ENCODE data around the gene ARHGAP42.
"Not testable (repeated sequence)": the region's sequence is repeated elsewhere in the genome, so short reads cannot be mapped to it uniquely, and the experiment has no call there.

Gene ARHGAP42

GRCh38 chr11:100866453-100866852 is 179.4 kb downstream of the ARHGAP42 start:
- DNase-seq (ENCODE audit: low read depth in 1 of 2, low spot score in 1 of 2): no peak

DNA sequence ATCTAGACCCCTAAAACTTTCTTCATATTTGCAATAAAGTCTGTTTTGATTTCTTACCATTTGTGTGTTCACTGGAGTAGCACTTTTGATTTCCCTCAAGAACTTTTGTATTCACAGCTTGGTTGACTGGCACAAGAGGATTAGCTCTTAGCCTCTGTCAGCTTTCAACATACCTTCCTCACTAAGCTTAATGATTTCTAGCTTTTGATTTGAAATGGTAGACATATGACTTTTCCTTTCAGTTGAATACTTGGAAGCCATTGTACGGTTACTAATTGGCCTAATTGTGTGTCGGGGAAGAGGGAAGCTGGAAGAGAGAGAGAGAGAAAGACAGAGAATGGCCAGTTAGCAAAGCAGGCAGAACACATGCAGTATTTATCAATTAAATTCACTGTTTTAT is 180.5 kb downstream of the ARHGAP42 start:
- DNase-seq (ENCODE audit: low read depth in 1 of 2, low spot score in 1 of 2): no peak

GRCh38 chr11:100869328-100869727 is 182.2 kb downstream of the ARHGAP42 start:
- no peak for DNase-seq (ENCODE audit: low read depth in 1 of 2, low spot score in 1 of 2)

DNA sequence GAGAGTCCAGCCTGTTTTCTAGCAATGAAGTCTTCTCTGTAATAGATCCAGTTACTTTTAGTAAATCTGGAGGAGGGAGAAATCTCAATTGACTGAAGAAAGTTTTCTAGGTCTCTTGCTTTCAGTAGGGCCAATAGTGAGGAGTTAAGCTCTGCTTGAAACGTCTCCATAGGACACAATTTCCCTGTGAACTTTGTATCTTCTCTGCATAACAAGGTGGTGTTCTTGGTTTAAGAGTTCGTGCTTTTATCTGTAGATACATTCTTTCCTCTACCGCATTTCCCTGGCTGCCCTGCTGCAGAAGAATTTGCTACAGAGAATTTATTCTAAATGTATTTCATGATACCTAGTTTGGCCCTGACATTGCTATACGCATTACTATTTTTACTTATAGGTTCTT is 183.1 kb downstream of the ARHGAP42 start:
- no peak for DNase-seq (ENCODE audit: low read depth in 1 of 2, low spot score in 1 of 2)

DNA sequence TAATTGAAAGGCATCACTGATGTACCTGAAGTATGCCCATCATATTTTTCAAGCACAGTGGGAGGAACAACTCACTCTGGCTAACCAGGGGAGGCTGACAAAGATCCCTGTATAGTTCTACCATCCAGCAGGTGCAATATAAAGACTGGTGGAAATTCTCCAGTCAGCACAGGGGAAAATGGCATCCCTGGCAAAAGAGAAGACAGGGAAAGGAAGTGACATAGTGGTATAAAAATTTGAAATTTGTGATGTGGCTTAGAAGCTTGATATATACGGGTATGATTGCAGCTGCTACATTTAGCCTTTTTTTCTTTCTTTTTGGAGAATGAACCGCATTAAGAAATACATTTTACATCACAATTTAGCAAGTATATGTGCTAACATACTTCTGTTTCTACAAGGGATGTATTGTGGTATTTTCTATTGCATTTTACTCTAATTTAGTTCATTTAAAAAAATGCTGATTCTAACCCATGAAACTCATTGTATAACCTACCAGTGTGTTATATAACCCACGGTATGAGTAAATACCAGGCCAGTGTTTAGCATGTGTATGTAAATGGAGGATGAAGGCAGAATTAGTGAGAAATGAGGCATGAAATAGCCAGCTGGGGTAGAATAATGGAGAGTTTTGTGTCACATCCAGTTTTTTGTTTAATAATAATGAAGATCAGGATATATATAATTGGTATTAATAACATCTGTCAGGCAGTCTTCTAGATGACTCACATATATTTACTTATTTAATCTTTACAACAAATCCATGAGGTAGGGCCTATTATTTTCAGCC is 186.1 kb downstream of the ARHGAP42 start:
- no peak for DNase-seq (ENCODE audit: low read depth in 1 of 2, low spot score in 1 of 2)

GRCh38 chr11:100874203-100874602 is 187.1 kb downstream of the ARHGAP42 start:
- no peak for DNase-seq (ENCODE audit: low read depth in 1 of 2, low spot score in 1 of 2)

DNA sequence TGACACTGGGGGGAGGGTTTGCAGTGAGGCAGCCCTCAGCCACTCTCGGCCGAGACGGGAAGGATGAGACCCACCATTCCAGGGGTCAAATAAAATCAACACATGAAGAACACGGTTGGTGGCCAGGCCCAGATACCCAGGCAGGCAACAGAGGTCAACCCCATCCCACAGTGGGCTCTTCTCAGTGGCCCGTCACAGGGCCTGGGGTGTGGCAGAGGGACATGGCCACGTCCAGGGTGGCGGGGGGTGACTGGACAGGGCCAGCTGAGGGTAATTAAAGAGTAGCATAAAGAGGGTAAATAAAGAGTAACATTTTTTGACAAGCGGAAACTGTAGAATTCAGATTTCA is 188.4 kb downstream of the ARHGAP42 start:
- DNase-seq (ENCODE audit: low read depth in 1 of 2, low spot score in 1 of 2): no peak

DNA sequence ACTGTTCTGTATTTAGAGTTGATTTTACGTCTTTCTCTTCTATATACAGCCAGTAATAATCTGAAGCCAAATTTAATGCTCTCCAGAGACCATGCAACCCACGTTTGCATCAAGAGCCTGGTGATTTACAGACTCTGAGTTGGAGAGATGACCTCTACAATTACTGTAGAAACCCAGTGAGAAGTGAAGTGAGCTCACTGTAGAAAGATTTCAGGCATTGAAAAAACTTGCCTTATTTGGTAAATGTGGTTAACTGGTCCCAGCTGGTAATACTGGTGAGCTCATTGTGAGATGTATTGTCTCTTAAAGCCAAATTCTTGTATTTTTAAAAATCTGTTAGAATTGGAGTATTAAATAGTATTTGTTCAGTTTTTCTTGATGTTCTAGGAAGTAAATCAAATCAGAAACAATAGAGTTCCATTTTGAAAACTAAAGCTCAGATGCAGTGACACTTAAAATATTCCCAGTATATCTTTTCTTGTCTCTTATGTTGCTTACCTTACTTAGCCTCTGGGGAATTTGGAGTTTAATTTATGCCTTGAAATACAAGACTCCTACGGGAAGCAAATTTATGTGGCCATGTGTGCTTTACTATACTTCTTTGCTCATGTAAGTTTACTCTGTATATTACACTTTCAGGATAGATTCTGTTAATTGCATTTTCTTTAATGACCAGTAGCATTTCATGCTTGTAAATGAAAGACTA is 189.9 kb downstream of the ARHGAP42 start:
- DNase-seq (ENCODE audit: low read depth in 1 of 2, low spot score in 1 of 2): no peak

- no peak for DNase-seq (ENCODE audit: low read depth in 1 of 2, low spot score in 1 of 2)
These were observed 191.4 kb downstream of the ARHGAP42 start for GRCh38 chr11:100878474-100878873.

DNA sequence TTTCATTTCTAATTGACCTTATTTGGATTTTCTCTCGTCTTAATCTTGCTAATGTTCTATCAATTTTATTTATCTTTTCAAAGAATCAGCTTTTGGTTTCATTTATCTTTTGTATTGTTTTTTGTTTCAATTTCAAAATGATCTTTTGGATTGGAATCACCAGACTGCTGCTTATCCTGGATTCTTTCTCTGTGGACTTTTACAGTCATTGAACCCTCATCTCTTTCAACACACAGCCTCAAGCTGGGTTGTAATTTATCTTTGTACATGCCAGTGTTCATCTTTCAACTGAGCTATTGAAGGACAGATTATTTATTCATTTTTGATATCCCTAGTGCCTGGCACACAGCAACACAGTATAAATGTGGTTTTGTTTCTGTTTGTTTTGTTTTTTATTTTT is 195.9 kb downstream of the ARHGAP42 start:
- no peak for DNase-seq (ENCODE audit: low read depth in 1 of 2, low spot score in 1 of 2)

GRCh38 chr11:100883830-100884229 is 196.7 kb downstream of the ARHGAP42 start:
- no peak for DNase-seq (ENCODE audit: low read depth in 1 of 2, low spot score in 1 of 2)

GRCh38 chr11:100887659-100888058 is 200.6 kb downstream of the ARHGAP42 start:
- DNase-seq (ENCODE audit: low read depth in 1 of 2, low spot score in 1 of 2): no peak

DNA sequence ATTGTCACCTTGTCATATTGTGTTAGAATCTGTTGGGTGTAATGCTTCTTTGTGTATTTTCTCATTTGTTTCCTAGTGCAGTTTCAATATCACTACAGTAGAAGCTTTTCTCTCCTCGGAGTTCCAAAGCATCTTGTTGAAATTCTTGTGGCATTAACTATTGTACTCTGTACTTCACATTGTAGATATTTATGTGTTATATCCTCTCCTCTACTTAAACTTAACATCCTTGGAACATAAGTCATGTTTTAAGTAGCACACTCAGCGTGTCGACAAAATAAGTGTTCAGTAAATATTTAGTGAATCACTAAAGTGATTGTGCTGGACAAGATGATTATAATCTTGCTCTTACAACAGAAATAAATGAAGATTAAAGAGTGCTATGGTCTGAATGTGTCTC is 201.7 kb downstream of the ARHGAP42 start:
- DNase-seq (ENCODE audit: low read depth in 1 of 2, low spot score in 1 of 2): no peak

- no peak for DNase-seq (ENCODE audit: low read depth in 1 of 2, low spot score in 1 of 2)
These were observed 202.7 kb downstream of the ARHGAP42 start for GRCh38 chr11:100889758-100890157.

DNA sequence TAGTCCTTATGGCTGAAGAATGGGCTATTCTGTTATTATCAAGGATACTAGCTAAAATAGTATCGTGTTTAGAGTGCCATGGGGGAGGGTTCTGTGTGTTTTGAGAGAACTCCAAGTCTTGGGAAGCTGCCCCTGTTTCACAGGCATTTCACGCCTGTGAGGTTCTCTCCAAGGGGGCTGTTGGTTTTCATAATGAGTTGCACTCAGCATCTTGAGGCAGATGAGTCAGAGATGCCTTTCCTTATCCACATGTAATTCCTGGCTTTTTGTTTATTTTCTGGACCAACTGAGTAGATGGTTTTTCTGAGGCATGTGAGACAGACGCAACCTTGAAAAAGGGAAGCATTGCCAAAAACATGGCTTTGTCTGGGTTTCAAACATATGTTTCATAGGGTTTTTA is 203.7 kb downstream of the ARHGAP42 start:
- DNase-seq (ENCODE audit: low read depth in 1 of 2, low spot score in 1 of 2): no peak

GRCh38 chr11:100892886-100893285 is 205.8 kb downstream of the ARHGAP42 start:
- DNase-seq (ENCODE audit: low read depth in 1 of 2, low spot score in 1 of 2): no peak

- DNase-seq (ENCODE audit: low read depth in 1 of 2, low spot score in 1 of 2): no peak
These were observed 208.4 kb downstream of the ARHGAP42 start for GRCh38 chr11:100895449-100895848.

GRCh38 chr11:100895976-100896375 is 208.9 kb downstream of the ARHGAP42 start:
- not testable (repeated sequence) for DNase-seq (ENCODE audit: low read depth in 1 of 2, low spot score in 1 of 2)

DNA sequence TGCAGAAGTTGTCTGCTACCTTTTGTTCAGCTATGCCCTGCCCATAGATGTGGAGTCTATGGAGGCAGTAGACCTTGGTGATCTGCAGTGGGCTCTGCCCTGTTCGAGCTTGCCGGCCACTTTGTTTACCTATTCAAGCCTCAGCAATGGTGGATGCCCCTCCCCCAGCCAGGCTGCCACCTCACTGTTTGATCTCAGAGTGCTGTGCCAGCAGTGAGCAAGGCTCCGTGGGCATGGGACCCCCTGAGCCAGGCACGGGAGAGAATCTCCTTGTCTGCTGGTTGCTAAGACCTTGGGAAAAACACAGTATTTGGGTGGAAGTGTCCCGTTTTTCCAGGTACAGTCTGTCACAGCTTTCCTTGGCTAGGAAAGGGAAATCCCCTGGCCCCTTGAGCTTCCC is 214.4 kb downstream of the ARHGAP42 start:
- not testable (repeated sequence) for DNase-seq (ENCODE audit: low read depth in 1 of 2, low spot score in 1 of 2)

DNA sequence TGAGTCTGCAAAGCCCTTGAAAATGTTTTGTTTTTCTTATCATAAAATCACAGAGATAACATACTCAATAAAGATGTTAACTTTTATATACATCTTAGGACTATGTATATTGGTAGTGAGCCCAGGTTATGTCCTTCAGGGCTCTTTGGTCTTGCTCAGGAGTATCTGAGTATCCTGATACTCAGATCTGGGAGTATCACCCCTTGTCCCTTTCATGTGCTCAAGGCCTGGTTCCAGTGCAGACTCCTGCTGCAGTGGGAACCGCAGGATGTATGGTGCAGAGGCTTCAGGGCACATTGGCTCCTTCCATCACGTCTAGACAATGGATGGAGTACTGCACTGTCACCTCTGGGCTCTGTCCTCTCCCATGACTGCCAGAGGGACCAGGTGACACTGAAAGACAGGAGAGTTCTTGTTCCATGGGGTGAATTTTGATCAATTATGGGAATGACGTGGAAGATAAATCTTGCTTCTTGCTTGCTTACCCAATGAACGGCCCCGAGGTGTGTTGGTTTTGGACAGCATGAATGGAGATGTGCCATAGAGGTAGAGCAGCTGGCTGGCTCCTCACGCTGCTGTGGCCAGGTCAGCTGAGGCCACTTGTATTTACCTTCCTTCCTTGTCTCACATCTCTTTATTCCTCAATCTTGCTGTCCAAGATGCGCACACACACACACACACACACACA is 215.5 kb downstream of the ARHGAP42 start:
- DNase-seq (ENCODE audit: low read depth in 1 of 2, low spot score in 1 of 2): no peak

DNA sequence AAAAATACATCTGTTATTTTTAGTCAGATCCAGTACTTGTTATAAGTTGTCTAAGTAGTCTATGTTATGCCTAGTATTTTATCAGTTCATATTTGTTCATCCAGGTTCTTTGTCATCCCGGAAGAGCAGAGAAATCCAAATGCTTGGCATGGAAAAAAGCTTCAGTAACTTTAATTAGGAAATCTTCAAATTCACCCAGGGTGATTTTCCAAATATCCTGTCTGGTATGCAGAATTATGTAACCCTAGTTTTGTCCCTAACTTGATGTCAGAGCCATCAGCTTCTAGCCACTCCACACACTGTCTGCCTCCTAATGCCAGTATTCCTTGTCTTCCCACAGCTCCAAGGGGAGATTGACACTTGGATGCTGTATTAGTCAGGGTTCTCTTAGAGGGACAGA is 216.2 kb downstream of the ARHGAP42 start:
- no peak for DNase-seq (ENCODE audit: low read depth in 1 of 2, low spot score in 1 of 2)

- no peak for DNase-seq (ENCODE audit: low read depth in 1 of 2, low spot score in 1 of 2)
These were observed 218.6 kb downstream of the ARHGAP42 start for GRCh38 chr11:100905684-100906083.
